HepG2 (cell line): ENCODE measurements around the gene KCNAB2. TPM values are rescaled to one million over a fixed set of nuclear protein-coding genes. Genes with fewer than 3 reads are reported as not detected.

Source experiments
- ATAC-seq: fragments of 200-7000 bp; cut with Tn5 transposase; 3 replicates; pipeline ENCODE4 v1.9.1; 2020; ENCODE audit warnings: mild to moderate bottlenecking, moderate library complexity
- BruUV-seq: library from RNA; stranded (reverse); fragments of 400-500 nt; replicated peaks from 2 replicates; lab custom pipeline; 2021; lab: Mats Ljungman, UMichigan
- CTCF ChIA-PET: fragments of 300-600 bp; formaldehyde crosslinking; extraction: SDS; loops from one replicate; lab custom pipeline; 2021; ENCODE audit warnings: low total read pairs, inconsistent platforms, low intra/inter-chr PET ratio; lab: Yijun Ruan, JAX
- POLR2A ChIA-PET: fragments of 350-600 bp; sonication (Branson Sonifier 250); formaldehyde crosslinking; loops from one replicate; lab custom pipeline; 2020; ENCODE audit warnings: antibody characterized with exemption, inconsistent platforms; lab: Yijun Ruan, JAX
- DNase-seq: peaks from one replicate; pipeline ENCODE4 v3.0.0-alpha.2; 2015; ENCODE audit warnings: low spot score
- FAIRE-seq: peaks from 3 replicates; lab custom pipeline; 2011; peaks lifted over from hg19 to GRCh38; lab: Jason Lieb, UNC
- H2AFZ ChIP-seq: one replicate; pipeline ENCODE4 v1.6.1; 2011; ENCODE audit warnings: low read length, inconsistent platforms
- H3K27ac ChIP-seq: fragments of 300-600 bp; 3 replicates; pipeline ENCODE4 v1.8.0; 2011; ENCODE audit warnings: mixed run types, mild to moderate bottlenecking, mixed read lengths, low read length, inconsistent platforms; ENCODE audit not compliant: insufficient read depth; ENCODE audit errors: extremely low read length
- H3K27me3 ChIP-seq, 2 experiments: fragments of 200-600 bp in 1 of 2; 2 replicates in 1 of 2; 3 replicates in 1 of 2; pipeline versions ENCODE4 v1.6.0 to v1.8.0; 2011; ENCODE audit warnings: low read length in 2 of 2, mild to moderate bottlenecking in 2 of 2, moderate library complexity in 2 of 2, inconsistent platforms in 1 of 2; ENCODE audit not compliant: insufficient read depth in 2 of 2, control insufficient read depth in 1 of 2
- H3K36me3 ChIP-seq, 2 experiments: fragments of 200-600 bp in 1 of 2; replicated peaks in 1 of 2; 2 replicates in 1 of 2; 3 replicates in 1 of 2; pipeline versions ENCODE4 v1.5.1 to v1.8.0; 2011; ENCODE audit warnings: low read length in 2 of 2, inconsistent platforms in 1 of 2; ENCODE audit not compliant: insufficient read depth in 2 of 2, control insufficient read depth in 1 of 2
- H3K4me1 ChIP-seq: 2 replicates; pipeline ENCODE4 v1.5.1; 2012; ENCODE audit warnings: low read length, inconsistent platforms; ENCODE audit not compliant: insufficient read depth
- H3K4me2 ChIP-seq: 2 replicates; pipeline ENCODE4 v1.6.0; 2011; ENCODE audit warnings: low read depth, low read length, inconsistent platforms
- H3K4me3 ChIP-seq, 3 experiments: fragments of 200-600 bp in 1 of 3; sonication (generic), shearing (Covaris generic) in 1 of 3; replicated peaks in 1 of 3; 2 replicates each; pipeline ENCODE4 v1.5.1; 2011 to 2016; ENCODE audit warnings: low read length in 3 of 3, inconsistent platforms in 2 of 3, low read depth in 2 of 3, mild to moderate bottlenecking in 2 of 3, control low read depth in 1 of 3, mixed read lengths in 1 of 3; ENCODE audit not compliant: insufficient read depth in 1 of 3
- H3K79me2 ChIP-seq: one replicate; pipeline ENCODE4 v1.6.1; 2011; ENCODE audit warnings: low read length, inconsistent platforms; ENCODE audit not compliant: insufficient read depth
- H3K9ac ChIP-seq: 2 replicates; pipeline ENCODE4 v1.6.0; 2011; ENCODE audit warnings: mild to moderate bottlenecking, low read depth, low read length, inconsistent platforms; ENCODE audit not compliant: insufficient read depth
- H3K9me3 ChIP-seq: 2 replicates; pipeline ENCODE4 v1.5.1; 2012; ENCODE audit warnings: mild to moderate bottlenecking, low read length
- H4K20me1 ChIP-seq: 2 replicates; pipeline ENCODE4 v1.6.0; 2011; ENCODE audit warnings: inconsistent platforms, mild to moderate bottlenecking, low read length, moderate library complexity; ENCODE audit not compliant: insufficient read depth
- GMEB1 ChIP-seq: sonication (generic); formaldehyde crosslinking; IDR thresholded peaks from 2 replicates; pipeline ENCODE4 v1.5.1; 2020; ENCODE audit warnings: missing genetic modification reagents, mild to moderate bottlenecking, borderline replicate concordance
- JDP2 ChIP-seq: sonication (generic); formaldehyde crosslinking; IDR thresholded peaks from 2 replicates; pipeline ENCODE4 v1.8.1; 2022; ENCODE audit warnings: missing genetic modification reagents, borderline replicate concordance
- SAP130 ChIP-seq: IDR thresholded peaks from 2 replicates; pipeline ENCODE4 v1.6.1; 2016; ENCODE audit warnings: low read depth
- TRIM22 ChIP-seq: fragments of 450-650 bp; IDR thresholded peaks from 2 replicates; pipeline ENCODE4 v1.6.1; 2017
- ZBTB3 ChIP-seq: sonication (generic); formaldehyde crosslinking; IDR thresholded peaks from 2 replicates; pipeline ENCODE4 v1.4.0; 2020; ENCODE audit warnings: low read depth, mild to moderate bottlenecking, moderate library complexity, missing genetic modification reagents, borderline replicate concordance
- ZNF17 ChIP-seq: sonication (generic); formaldehyde crosslinking; IDR thresholded peaks from 2 replicates; pipeline ENCODE4 v1.5.0; 2020; ENCODE audit warnings: mild to moderate bottlenecking, missing genetic modification reagents
- ZNF737 ChIP-seq: sonication (generic); formaldehyde crosslinking; IDR thresholded peaks from 2 replicates; pipeline ENCODE4 v1.5.0; 2020; ENCODE audit warnings: missing genetic modification reagents, mild to moderate bottlenecking, borderline replicate concordance
- ZNF768 ChIP-seq: sonication (generic); formaldehyde crosslinking; IDR thresholded peaks from 2 replicates; pipeline ENCODE4 v1.4.0; 2020; ENCODE audit warnings: missing genetic modification reagents
- WGBS: methylation state at CpG from one replicate; pipeline ENCODE4 v1.1.6; 2017; ENCODE audit warnings: low lambda C conversion rate; 5-methylcytosine and 5-hydroxymethylcytosine counted together
- in situ Hi-C: cut with HindIII; loops from 2 replicates; pipeline ENCODE4 v1.10.0; 2017; ENCODE audit warnings: low pct_unique_long_range_greater_than_20kb; ENCODE audit not compliant: extremely low pct_ligation_motif_present
- intact Hi-C: fragments of 100-400 bp; cut with micrococcal nuclease; formaldehyde crosslinking; loops from one replicate; pipeline ENCODE4 v1.10.0; 2022; ENCODE audit not compliant: unreplicated experiment
- polyA plus RNA-seq, 8 experiments: library from polyadenylated mRNA; depleted of rRNA in 3 of 8; stranded (reverse) in 7 of 8; unstranded in 1 of 8; fragments of >200 nt; fragmentation: Illumina TruSeq in 4 of 8; extraction: Trizol in 4 of 8; gene quantifications; 2 replicates each; pipeline versions ENCODE4 v1.2.1 to v1.2.3, GENCODE V29; 2011 to 2016; ENCODE audit warnings: low read depth in 4 of 8, missing spikeins in 1 of 8, mixed read lengths in 1 of 8; ENCODE audit not compliant: insufficient read depth in 1 of 8
- total RNA-seq, 5 experiments: library from RNA; depleted of rRNA; stranded (reverse); fragments of >200 nt; fragmentation: Illumina TruSeq; extraction: Trizol; gene quantifications; 2 replicates each; pipeline ENCODE4 v1.2.3, GENCODE V29; 2016; ENCODE audit warnings: low read depth in 1 of 5
- TF ChIP-seq, protein P1 (sequence below), 2 experiments: sonication (generic) in 1 of 2; formaldehyde crosslinking in 1 of 2; IDR thresholded peaks; 2 replicates each; pipeline versions ENCODE4 v1.4.0 to v1.6.1; 2018 to 2020; ENCODE audit warnings: missing genetic modification reagents in 2 of 2, borderline replicate concordance in 1 of 2, low read depth in 1 of 2, mild to moderate bottlenecking in 1 of 2, missing biosample characterization in 1 of 2

KCNAB2 gene
- total and polyA plus RNA-seq, 2 of the 13 experiments (the other 11 are each of a cell fraction or from before 2014, with no cell fraction given), result 6.2 to 8.8 TPM

- H2AFZ ChIP-seq, result no peak overlapping the region
- H4K20me1 ChIP-seq, result peaks cover 12% of the 10 kb centered on the region; the same call in 1 of the 2 replicates
- ChIA-PET CTCF (no interaction called here), POLR2A (no interaction called here)
- H3K9me3 ChIP-seq, result no peaks in the 10 kb centered on the region
- peaks cover 14 to 79% of the 10 kb centered on the region in 2 experiments for H3K27me3 ChIP-seq
- no peak overlapping the region for H3K9ac ChIP-seq
- no peaks in the 10 kb centered on the region for H3K79me2 ChIP-seq
- intact Hi-C loops, result no loop called here
- TF ChIP-seq ZNF768 (CRISPR knock-in tag), result 0 out of 2 replicates have a peak, but pooled peaks have one; percentile 37
- TF ChIP-seq, protein P1, sequence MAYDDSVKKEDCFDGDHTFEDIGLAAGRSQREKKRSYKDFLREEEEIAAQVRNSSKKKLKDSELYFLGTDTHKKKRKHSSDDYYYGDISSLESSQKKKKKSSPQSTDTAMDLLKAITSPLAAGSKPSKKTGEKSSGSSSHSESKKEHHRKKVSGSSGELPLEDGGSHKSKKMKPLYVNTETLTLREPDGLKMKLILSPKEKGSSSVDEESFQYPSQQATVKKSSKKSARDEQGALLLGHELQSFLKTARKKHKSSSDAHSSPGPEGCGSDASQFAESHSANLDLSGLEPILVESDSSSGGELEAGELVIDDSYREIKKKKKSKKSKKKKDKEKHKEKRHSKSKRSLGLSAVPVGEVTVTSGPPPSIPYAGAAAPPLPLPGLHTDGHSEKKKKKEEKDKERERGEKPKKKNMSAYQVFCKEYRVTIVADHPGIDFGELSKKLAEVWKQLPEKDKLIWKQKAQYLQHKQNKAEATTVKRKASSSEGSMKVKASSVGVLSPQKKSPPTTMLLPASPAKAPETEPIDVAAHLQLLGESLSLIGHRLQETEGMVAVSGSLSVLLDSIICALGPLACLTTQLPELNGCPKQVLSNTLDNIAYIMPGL (CRISPR knock-in tag; IDR thresholded peaks at IDR 0.05; ENCODE audit: borderline replicate concordance in 1 of 2, low read depth in 1 of 2), result no peak
- no peak overlapping the region for H3K4me2 ChIP-seq
- no peak overlapping the region for H3K4me3 ChIP-seq
- WGBS, result 10% methylated on average over 2 of the region's 7 CpGs
- ATAC-seq (no peak), DNase-seq (no peak), FAIRE-seq (no peak)
- no TSS peak for BruUV-seq
- H3K36me3 ChIP-seq, result no peaks in the 10 kb centered on the region
- in situ Hi-C loops, result no loop called here
- no peak overlapping the region for H3K27ac ChIP-seq
- H3K4me1 ChIP-seq, result no peaks in the 10 kb centered on the region
Measured at GRCh38 chr1:6144175-6144574, 98.5 kb downstream of the KCNAB2 start.

DNA sequence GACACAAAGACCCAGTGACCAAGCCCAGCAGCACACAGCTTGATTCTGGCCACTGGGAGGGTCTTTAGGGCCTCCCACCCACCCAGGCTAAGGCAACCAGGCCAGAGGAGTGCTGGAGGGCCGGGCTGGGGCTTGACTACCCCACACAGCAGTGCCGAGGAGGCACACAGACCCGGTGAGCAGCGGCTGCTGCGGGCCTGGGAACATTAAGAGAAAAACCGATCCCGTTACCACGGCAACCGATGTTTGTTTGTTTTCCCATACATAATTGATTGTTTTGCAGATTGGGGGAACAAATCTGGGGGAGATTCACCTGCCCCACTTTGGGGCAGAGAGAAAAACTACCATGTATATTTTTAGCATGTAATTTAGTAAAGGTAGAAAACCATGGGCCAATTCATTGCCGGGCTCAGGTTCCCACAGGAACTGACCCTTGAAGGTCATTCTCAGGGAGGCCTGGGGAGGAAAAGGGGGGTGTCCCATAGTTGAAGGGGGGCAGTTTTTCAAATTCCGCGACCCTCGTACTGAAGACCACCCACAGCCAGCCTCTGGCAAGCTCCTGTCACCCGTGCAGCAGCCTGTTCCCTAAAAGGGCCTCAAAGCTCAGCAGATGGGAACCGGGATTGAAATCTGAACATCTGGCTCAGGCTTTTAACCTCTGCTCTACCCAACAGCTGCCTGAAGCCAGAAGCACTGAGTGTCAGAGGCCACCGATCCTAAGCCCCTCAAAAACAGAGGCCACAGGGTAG is 99.1 kb downstream of the KCNAB2 start:
- intact Hi-C loops (no loop called here), in situ Hi-C loops (no loop called here)
- no peak overlapping the region for H3K4me2 ChIP-seq
- ChIA-PET POLR2A (no interaction called here), CTCF (no interaction called here)
- no peak overlapping the region for H3K4me3 ChIP-seq
- H3K27ac ChIP-seq, result no peak overlapping the region
- FAIRE-seq, result no peak
- H3K79me2 ChIP-seq, result no peaks in the 10 kb centered on the region
- no peaks in the 10 kb centered on the region for H3K9me3 ChIP-seq
- peaks cover 14 to 78% of the 10 kb centered on the region in 2 experiments for H3K27me3 ChIP-seq
- H2AFZ ChIP-seq, result no peak overlapping the region
- TF ChIP-seq ZNF737 (CRISPR knock-in tag) (no peak), GMEB1 (CRISPR knock-in tag) (no peak), SAP130 (CRISPR knock-in tag) (no peak), TRIM22 (no peak), ZNF17 (no peak), ZBTB3 (no peak), JDP2 (CRISPR knock-in tag) (no peak)
- no peak for ATAC-seq
- H4K20me1 ChIP-seq, result peaks cover 12% of the 10 kb centered on the region; the same call in 1 of the 2 replicates
- no TSS peak for BruUV-seq
- WGBS, result 38% methylated on average over 11 of the region's 16 CpGs
- no peak for DNase-seq
- H3K4me1 ChIP-seq, result no peaks in the 10 kb centered on the region
- no peak overlapping the region for H3K9ac ChIP-seq
- no peaks in the 10 kb centered on the region for H3K36me3 ChIP-seq
